Trophoblast cell (in vitro differentiated cells and primary cell): ENCODE data around the gene NBPF6.
"Not testable (repeated sequence)": the region's sequence is repeated elsewhere in the genome, so short reads cannot be mapped to it uniquely, and the experiment has no call there.

Source experiments
- DNase-seq, 2 donors: peaks; one replicate each; pipeline ENCODE4 v3.0.0-alpha.2; 2016
- H2AFZ ChIP-seq: 2 replicates; pipeline ENCODE4 v1.6.1; 2013; ENCODE audit warnings: low read length, moderate library complexity, mild to moderate bottlenecking; ENCODE audit not compliant: insufficient read depth, poor library complexity
- H2AK5ac ChIP-seq: 2 replicates; pipeline ENCODE4 v1.6.1; 2013; ENCODE audit warnings: mild to moderate bottlenecking, low read length
- H2BK120ac ChIP-seq: 2 replicates; pipeline ENCODE4 v1.6.1; 2013; ENCODE audit warnings: low read length, mild to moderate bottlenecking, moderate library complexity; ENCODE audit not compliant: insufficient read depth, poor library complexity
- H2BK12ac ChIP-seq: 2 replicates; pipeline ENCODE4 v1.6.1; 2013; ENCODE audit warnings: mild to moderate bottlenecking, low read length, moderate library complexity
- H2BK5ac ChIP-seq: 2 replicates; pipeline ENCODE4 v1.6.1; 2013; ENCODE audit warnings: low read length, low read depth, moderate library complexity, mild to moderate bottlenecking; ENCODE audit not compliant: poor library complexity
- H3K14ac ChIP-seq: 2 replicates; pipeline ENCODE4 v1.6.1; 2013; ENCODE audit warnings: mild to moderate bottlenecking, low read length
- H3K18ac ChIP-seq: 2 replicates; pipeline ENCODE4 v1.6.1; 2013; ENCODE audit warnings: mild to moderate bottlenecking, low read length
- H3K23ac ChIP-seq: 2 replicates; pipeline ENCODE4 v1.6.1; 2013; ENCODE audit warnings: low read length
- H3K27ac ChIP-seq: 2 replicates; pipeline ENCODE4 v1.5.1; 2013; ENCODE audit warnings: low read depth, mild to moderate bottlenecking, inconsistent platforms, low read length, moderate library complexity
- H3K27me3 ChIP-seq: 2 replicates; pipeline ENCODE4 v1.6.1; 2013; ENCODE audit warnings: inconsistent platforms, mild to moderate bottlenecking, low read length, moderate library complexity; ENCODE audit not compliant: insufficient read depth
- H3K36me3 ChIP-seq, 2 experiments: 1 replicate in 1 of 2; 2 replicates in 1 of 2; pipeline ENCODE4 v1.6.1; 2013; ENCODE audit warnings: low read length in 2 of 2, mild to moderate bottlenecking in 2 of 2, moderate library complexity in 1 of 2; ENCODE audit not compliant: insufficient read depth in 2 of 2, control insufficient read depth in 1 of 2
- H3K4ac ChIP-seq: 2 replicates; pipeline ENCODE4 v1.6.1; 2013; ENCODE audit warnings: low read depth, mild to moderate bottlenecking, low read length, moderate library complexity
- H3K4me1 ChIP-seq, 2 experiments: 1 replicate in 1 of 2; 2 replicates in 1 of 2; pipeline ENCODE4 v1.6.1; 2013; ENCODE audit warnings: low read length in 2 of 2, mild to moderate bottlenecking in 2 of 2, moderate library complexity in 1 of 2; ENCODE audit not compliant: insufficient read depth in 2 of 2, control insufficient read depth in 1 of 2
- H3K4me2 ChIP-seq: 2 replicates; pipeline ENCODE4 v1.6.1; 2013; ENCODE audit warnings: inconsistent platforms, mild to moderate bottlenecking, low read length, moderate library complexity
- H3K4me3 ChIP-seq: 2 replicates; pipeline ENCODE4 v1.5.1; 2013; ENCODE audit warnings: mild to moderate bottlenecking, low read depth, low read length, inconsistent platforms
- H3K79me1 ChIP-seq: one replicate; pipeline ENCODE4 v1.6.1; 2013; ENCODE audit warnings: low read length
- H3K79me2 ChIP-seq: 2 replicates; pipeline ENCODE4 v1.6.1; 2013; ENCODE audit warnings: low read length, mild to moderate bottlenecking; ENCODE audit not compliant: control insufficient read depth, insufficient read depth, poor library complexity
- H3K9ac ChIP-seq: 2 replicates; pipeline ENCODE4 v1.6.1; 2013; ENCODE audit warnings: mild to moderate bottlenecking, low read length
- H3K9me3 ChIP-seq: 2 replicates; pipeline ENCODE4 v1.6.1; 2013; ENCODE audit warnings: low read depth, mild to moderate bottlenecking, control low read depth, inconsistent platforms, low read length; ENCODE audit not compliant: insufficient read depth
- H4K12ac ChIP-seq: 2 replicates; pipeline ENCODE4 v1.6.1; 2013; ENCODE audit warnings: low read depth, mild to moderate bottlenecking, low read length, moderate library complexity
- H4K8ac ChIP-seq: 2 replicates; pipeline ENCODE4 v1.6.1; 2013; ENCODE audit warnings: low read depth, mild to moderate bottlenecking, low read length, moderate library complexity
- H4K91ac ChIP-seq: one replicate; pipeline ENCODE4 v1.6.1; 2013; ENCODE audit warnings: low read depth, mild to moderate bottlenecking, low read length, moderate library complexity
- WGBS: extraction: QIAGEN DNeasy Blood & Tissue Kit; methylation state at CpG from one replicate; pipeline ENCODE4 v1.1.7; 2013; ENCODE audit warnings: missing lambda C conversion rate; ENCODE audit not compliant: insufficient read length, insufficient coverage; ENCODE audit errors: extremely low coverage; 5-methylcytosine and 5-hydroxymethylcytosine counted together

Gene NBPF6

GRCh38 chr1:108496856-108497255, 46.7 kb downstream of the NBPF6 start:
- not testable (repeated sequence) for H3K27ac ChIP-seq, H3K9ac ChIP-seq, H3K79me2 ChIP-seq, H3K27me3 ChIP-seq, H2BK12ac ChIP-seq, H2AK5ac ChIP-seq, H2BK120ac ChIP-seq, H3K14ac ChIP-seq, H3K4me1 ChIP-seq, H4K8ac ChIP-seq, DNase-seq, H3K9me3 ChIP-seq, H3K18ac ChIP-seq, H3K4me3 ChIP-seq, H3K36me3 ChIP-seq, H3K79me1 ChIP-seq, H3K4ac ChIP-seq, H4K91ac ChIP-seq, H2AFZ ChIP-seq, H4K12ac ChIP-seq, H2BK5ac ChIP-seq, H3K4me2 ChIP-seq, H3K23ac ChIP-seq
- no CpG with 5 or more reads among the region's 4 CpGs for WGBS

- Histone ChIP-seq H3K79me1 (peaks cover 4% of the 10 kb centered on the region), H3K9ac (no peak overlapping the region), H3K79me2 (no peaks in the 10 kb centered on the region), H3K27me3 (no peaks in the 10 kb centered on the region), H2AK5ac (no peak overlapping the region), H3K9me3 (no peaks in the 10 kb centered on the region), H3K4me2 (no peak overlapping the region), H3K27ac (no peak overlapping the region), H4K91ac (no peak overlapping the region), H2AFZ (no peak overlapping the region), H3K18ac (no peak overlapping the region), H3K4me3 (no peak overlapping the region), H2BK12ac (no peak overlapping the region), H3K36me3 (no peaks in the 10 kb centered on the region), H2BK120ac (no peak overlapping the region), H3K23ac (no peak overlapping the region), H3K4me1 (peaks cover 3 to 5% of the 10 kb centered on the region in 2 experiments), H2BK5ac (no peak overlapping the region), H4K12ac (no peak overlapping the region), H4K8ac (no peak overlapping the region), H3K4ac (no peak overlapping the region), H3K14ac (no peak overlapping the region)
- DNase-seq, result no peak
- no CpG with 5 or more reads among the region's 2 CpGs for WGBS
Observed at GRCh38 chr1:108502138-108502537, 52.0 kb downstream of the NBPF6 start.

- no CpG with 5 or more reads among the region's 2 CpGs for WGBS
- H3K36me3 ChIP-seq, result no peaks in the 10 kb centered on the region
- peak overlapping the region; percentile 44 for H2AK5ac ChIP-seq
Observed at GRCh38 chr1:108502624-108503023, 52.5 kb downstream of the NBPF6 start.

GRCh38 chr1:108503062-108503733, 53.1 kb downstream of the NBPF6 start:
- WGBS, result 100% methylated on average over 1 of the region's 5 CpGs
- Histone ChIP-seq H3K9ac (no peak overlapping the region), H4K12ac (no peak overlapping the region), H3K4ac (no peak overlapping the region), H3K79me2 (no peaks in the 10 kb centered on the region), H4K8ac (no peak overlapping the region), H2BK120ac (no peak overlapping the region), H4K91ac (no peak overlapping the region), H2AK5ac (no peak overlapping the region), H3K27me3 (no peaks in the 10 kb centered on the region), H3K4me2 (no peak overlapping the region), H2BK5ac (no peak overlapping the region), H3K23ac (no peak overlapping the region), H3K9me3 (no peaks in the 10 kb centered on the region), H3K14ac (no peak overlapping the region), H3K79me1 (peaks cover 4% of the 10 kb centered on the region), H3K4me3 (no peak overlapping the region), H3K4me1 (peaks cover 3 to 5% of the 10 kb centered on the region in 2 experiments), H2AFZ (no peak overlapping the region), H2BK12ac (no peak overlapping the region), H3K27ac (peak overlapping the region; percentile 67), H3K36me3 (no peaks in the 10 kb centered on the region), H3K18ac (no peak overlapping the region)
- peak; percentile 8 to 68 for DNase-seq

More at GRCh38 chr1:108502624-108503023, 52.5 kb downstream of the NBPF6 start:
- Histone ChIP-seq H2AFZ (no peak overlapping the region), H3K27me3 (no peaks in the 10 kb centered on the region), H3K9ac (no peak overlapping the region), H4K12ac (no peak overlapping the region), H3K4me1 (peaks cover 3 to 5% of the 10 kb centered on the region in 2 experiments), H3K79me2 (no peaks in the 10 kb centered on the region), H4K91ac (peak overlapping the region; percentile 72), H3K18ac (no peak overlapping the region), H3K4ac (no peak overlapping the region), H2BK12ac (peak overlapping the region; percentile 81), H3K4me2 (peak overlapping the region; percentile 8), H3K79me1 (peaks cover 4% of the 10 kb centered on the region), H3K23ac (no peak overlapping the region), H4K8ac (peak overlapping the region; percentile 7), H2BK5ac (peak overlapping the region; percentile 54), H3K4me3 (no peak overlapping the region), H3K14ac (peak overlapping the region; percentile 74), H3K27ac (peak overlapping the region; percentile 67), H2BK120ac (peak overlapping the region; percentile 21), H3K9me3 (no peaks in the 10 kb centered on the region)
- DNase-seq, result no peak
